GM19468 (cell line): ENCODE measurements around the gene PRPF40B.
"Not testable (repeated sequence)": the region's sequence is repeated elsewhere in the genome, so short reads cannot be mapped to it uniquely, and the experiment has no call there.

Experiments used
- ATAC-seq: cut with Tn5 transposase; IDR thresholded peaks from one replicate; pipeline ENCODE4 v1.9.1; 2021; ENCODE audit warnings: mild to moderate bottlenecking, moderate library complexity, moderate number of reproducible peaks; ENCODE audit not compliant: unreplicated experiment; ENCODE audit errors: extremely low read depth

Gene PRPF40B

DNA sequence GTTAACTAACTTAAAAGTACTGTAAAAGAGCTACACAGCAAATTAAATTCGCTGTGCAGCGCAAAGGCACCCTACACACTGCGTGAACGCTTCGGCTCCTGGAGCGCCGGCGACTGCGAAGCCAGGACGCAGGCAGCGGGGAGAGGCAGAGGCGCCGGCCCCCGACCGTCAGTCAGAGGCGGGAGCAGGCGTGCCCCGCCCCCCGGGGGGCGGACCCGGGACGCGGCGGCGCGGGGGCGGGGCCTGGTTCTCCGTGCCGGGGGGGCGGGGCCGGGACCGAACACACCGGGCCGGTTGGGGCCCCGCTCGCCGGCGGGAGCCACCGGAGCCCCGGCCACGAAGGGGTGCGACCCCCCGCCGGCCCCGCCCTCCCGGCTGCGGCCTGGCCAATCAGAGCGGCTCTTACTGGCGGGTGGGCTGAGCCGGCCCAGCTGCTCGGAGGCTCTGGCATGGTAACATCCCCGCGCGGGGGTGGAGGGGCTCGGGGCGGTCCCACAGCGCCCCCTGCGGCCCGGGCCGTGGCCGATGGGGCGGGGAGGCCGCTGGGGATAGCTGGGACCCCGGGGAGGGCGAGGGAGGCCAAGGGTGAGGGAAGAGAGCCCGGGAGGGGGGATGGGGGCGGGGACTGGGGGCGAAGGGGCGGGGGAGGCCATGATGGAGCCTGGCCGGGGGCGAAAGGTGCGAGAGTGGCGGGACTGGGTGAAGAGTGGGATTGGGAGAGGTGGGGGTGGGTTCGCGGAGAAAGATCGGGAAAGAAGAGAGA is at the start of gene PRPF40B:
Gene PRPF40B (plus strand): TSS at position 420 of the 763 bp plus-strand sequence. CDS start 30 bp downstream, at position 450.
- peak; percentile 51 for ATAC-seq

DNA sequence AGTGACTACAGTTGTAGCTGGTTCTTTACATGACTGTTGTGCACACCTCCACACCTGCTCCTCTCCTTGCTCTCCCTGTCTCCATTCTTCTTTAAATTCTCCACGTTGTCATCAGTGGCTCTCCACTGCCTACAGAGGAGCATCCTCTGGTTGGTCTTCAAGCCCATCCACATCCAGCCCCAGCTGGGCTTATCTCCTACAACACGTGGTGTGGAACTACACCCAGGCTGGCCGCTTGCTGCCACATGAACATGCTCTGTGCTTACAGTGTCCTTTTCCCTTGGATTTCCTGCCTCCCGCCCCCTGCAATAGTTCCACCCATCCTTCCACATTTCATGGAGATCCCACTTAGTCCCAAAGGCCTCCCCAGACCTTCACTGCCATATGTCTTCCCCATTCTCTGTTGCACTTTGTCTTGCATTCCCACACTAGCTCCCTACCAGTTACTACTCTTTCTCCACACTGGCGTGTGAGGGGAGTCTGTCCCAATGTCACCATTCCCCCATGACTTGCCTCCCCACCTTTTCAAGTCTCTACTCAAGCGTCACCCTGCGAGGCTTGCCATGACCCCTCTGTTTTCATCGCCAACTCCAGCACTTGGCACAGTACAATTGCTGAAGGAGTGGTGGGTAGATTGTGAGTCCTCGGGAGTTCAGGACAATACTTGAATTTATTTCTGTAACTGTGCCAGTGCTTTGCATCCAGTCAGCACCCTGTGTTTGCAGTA is 45.6 kb upstream of the PRPF40B start:
- ATAC-seq = no peak

DNA sequence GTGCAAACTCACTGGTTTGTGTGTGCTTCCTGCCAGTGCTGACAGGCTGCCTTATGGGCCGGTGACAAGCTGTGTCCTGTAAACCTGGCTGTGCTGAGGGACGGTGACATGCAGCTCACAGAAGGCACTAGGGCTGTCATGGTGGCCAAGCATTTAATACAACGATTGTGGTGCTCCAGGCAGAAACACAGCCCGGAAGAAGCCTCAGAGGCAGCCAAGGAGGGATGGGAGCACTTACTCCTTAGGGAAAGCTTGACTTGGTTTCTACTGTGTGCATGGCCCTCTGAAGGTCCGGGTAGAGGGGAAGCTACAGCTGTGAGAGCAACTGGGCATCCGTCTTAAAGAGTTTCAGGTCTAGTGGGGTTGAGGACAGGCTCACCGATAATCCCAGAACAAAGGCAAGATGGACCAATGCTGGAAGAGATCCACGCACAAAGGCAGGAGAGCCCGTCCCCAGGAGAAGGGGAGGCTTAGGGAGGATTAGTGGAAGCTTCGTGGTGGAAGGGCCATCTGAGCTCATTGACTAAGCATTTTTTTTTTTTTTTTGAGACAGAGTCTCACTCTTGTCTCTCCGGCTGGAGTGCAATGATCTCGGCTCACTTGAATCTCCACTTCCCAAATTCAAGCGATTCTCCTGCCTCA is 44.8 kb upstream of the PRPF40B start:
- ATAC-seq = no peak

GRCh38 chr12:49580572-49581535 is 42.5 kb upstream of the PRPF40B start:
- no peak for ATAC-seq

GRCh38 chr12:49582201-49582600 is 41.2 kb upstream of the PRPF40B start:
- ATAC-seq = no peak

DNA sequence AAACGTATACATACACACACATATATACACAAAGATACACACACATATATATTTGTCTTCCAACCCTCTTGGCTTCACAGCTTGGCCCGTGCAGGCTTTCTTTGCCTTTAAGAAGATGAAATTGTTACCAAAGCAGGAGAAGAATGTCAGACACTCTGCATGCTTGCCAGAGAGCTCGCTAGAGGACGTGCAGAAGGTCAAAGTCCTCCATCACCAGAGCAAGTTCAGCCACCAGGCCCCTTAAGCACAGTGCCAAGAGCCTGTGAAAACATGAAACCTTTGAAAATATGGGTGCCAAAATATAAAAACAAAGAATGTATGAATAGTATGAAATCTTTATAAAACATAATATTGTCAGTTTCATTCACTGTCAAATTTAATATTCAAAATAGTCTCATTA is 40.5 kb upstream of the PRPF40B start:
- no peak for ATAC-seq

DNA sequence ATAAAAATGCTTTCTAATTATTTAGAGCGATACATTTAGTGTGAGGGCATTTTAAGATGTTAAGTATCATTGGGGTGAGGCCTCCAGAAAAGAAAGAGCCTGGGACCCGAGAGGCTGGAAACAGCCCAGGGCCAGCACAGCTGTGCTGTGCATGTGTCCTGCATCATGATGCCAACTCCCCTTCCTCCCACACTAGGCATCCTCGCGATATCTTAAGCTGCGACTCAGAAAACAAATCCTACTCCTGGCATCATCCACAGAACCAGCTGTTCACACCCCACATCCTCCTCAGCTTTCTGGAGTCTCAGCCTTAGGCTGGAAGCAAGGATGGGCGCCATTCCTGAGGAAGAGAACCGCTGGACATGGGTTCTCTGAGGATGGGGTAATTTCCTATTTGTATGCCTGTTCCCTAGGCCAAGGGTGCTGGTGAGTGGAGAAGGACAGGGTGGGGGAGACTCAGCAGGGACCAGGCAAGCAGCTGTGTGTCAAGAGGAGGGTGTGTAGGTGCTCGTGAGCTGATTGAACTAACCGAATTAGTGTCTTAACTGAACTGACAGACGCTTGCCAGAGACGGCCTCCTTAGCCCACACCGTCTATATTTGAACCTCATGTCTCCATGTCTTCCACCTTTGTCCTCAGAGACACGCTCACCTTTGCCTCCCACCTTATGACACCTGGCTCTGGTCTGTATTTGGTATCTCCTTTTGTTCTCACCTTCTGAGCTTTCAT is 39.8 kb upstream of the PRPF40B start:
- ATAC-seq = no peak

- no peak for ATAC-seq
These were observed 38.8 kb upstream of the PRPF40B start for GRCh38 chr12:49584591-49584990.

DNA sequence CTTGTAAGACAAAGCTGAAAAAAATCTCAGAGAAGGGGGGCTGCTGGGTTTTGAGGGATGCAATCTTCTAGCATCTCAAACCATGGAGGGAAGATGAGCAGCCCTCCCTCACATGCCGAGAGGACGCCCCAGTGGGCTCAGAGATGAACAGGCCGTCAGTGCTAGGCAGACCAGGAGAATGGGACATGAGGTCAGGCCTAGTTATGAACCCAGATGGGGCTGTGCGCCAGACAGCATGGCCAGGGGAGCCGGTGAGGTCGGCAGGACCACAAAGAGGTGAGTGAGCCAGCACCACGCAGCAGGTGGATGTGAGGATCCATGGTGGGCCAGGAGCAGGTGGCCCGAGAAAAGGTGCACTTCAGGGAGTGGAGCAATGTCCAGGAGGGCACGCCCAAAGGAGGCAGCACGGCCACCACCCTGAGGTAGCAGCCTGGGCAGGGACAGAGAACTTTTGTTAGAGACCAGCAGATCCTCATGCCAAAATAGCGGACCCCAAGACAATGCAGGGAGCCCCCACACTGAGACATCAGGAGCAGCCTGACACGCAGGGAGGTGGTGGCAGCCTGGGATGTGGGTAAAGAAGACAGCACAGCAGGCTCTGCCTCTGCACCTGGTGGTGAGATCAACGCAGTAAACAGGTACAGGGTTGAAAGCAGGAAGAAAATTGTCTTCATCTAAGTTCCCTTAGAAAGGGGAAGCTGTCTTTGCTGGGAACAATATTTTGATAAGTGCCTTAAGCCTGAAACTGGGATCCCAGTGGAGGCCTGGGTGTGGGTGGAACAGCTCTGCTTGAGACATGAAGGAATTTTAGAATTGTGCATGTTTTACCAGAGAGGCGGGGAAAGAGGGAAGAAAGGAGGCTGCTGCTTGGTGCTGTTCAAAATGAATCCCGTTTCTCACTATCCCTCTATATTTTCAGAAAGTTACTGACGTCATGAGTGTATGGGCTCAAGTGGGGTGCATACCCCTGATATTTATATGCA is 37.6 kb upstream of the PRPF40B start:
- ATAC-seq = no peak

DNA sequence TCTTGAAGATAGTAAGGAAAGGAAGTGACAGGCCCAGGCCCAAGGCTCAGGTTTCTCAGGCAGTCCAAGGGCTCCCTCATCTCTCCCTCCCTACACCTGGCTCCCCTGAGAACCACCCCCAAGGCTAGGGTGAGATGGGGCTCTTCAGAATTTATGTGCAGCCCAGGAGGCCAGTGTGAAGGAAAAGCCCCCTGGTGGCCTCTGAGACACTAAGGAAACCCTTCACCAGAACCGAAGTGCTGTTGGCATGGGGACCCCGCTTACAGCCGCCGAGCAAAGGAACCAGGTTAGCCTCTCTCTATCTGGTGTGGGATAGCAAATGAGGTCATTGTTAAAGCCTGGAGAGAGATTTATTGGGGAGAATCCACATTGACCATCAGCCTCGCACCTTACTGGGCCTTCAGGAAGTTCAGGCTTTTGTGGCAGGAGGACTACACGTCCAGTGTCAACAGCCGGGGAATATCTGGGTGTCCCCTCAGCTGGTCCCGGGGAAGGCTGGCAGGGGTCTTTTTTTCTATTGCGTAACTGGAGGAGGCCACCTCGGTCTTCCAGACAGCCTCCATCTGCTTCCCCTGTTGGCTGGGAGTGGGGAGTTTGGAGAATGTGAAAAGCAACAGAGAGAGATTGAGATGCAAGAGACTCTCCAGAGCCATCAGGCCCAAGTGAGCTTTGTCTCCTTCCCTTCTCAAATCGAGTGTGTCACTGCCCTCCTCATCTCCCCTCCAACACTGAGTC is 36.0 kb upstream of the PRPF40B start:
- no peak for ATAC-seq

- no peak for ATAC-seq
These were observed 35.1 kb upstream of the PRPF40B start for GRCh38 chr12:49588281-49588680.

DNA sequence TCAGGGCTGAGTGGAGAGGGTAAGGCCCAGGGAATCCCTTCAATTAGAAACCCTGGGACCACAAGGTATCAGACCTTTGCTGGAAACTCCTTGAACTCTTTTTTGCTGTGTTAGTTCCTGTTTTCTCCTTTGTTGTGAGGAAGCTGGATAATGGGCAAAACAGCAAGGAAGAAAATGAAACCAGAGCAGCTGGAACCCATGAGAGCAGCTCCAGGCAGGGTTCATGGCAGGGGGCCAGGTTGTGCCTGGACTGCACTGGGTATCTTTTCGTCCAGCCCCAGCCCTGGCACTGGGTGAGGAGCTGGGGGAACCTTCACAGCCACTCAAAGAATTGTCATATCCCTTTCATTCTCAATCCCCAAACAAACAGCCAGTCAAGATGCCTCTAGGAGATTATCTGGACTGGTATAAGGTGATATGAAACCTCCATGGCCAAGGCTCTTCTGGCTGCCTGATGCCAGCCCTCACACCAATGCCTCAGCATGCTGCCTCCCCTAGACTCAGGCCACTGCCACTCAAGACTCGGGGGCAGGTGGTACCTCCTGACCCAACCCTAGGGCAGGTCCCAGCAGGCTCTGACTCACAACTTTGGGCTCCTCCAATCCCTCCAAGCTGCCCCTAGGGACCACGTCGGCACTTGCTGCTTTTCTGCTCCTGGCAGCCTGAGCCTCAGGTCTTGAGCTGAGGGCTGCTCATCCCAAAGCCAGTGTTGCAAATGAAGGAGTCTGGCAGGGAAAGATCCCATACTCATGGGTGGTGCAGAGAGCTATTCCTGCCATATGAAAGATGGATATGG is 34.4 kb upstream of the PRPF40B start:
- no peak for ATAC-seq

- ATAC-seq = no peak
These were observed 24.8 kb upstream of the PRPF40B start for GRCh38 chr12:49598527-49598926.

DNA sequence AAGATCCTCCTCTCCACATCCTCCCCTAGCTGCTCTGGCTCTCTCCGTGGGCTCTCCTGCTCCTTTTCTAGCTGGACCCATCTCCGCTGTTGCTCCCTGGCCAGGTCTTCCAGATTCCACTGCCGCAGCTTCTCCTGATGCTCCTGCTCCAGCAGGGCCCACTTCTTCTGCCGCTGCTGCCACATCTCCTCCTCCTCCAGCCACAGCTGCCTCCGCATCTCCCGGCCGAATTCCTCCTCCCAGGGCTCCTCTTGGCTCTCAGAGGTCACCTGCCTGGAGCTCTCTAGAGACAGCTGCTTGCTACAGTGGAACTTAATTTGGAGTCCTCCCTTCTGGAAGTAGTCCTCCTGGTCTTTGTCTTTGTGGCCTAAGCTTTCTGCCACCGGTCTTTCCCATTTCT is 23.4 kb upstream of the PRPF40B start:
- no peak for ATAC-seq

- ATAC-seq = no peak
These were observed 19.6 kb upstream of the PRPF40B start for GRCh38 chr12:49603721-49604120.

GRCh38 chr12:49604856-49605255 is 18.5 kb upstream of the PRPF40B start:
- no peak for ATAC-seq

DNA sequence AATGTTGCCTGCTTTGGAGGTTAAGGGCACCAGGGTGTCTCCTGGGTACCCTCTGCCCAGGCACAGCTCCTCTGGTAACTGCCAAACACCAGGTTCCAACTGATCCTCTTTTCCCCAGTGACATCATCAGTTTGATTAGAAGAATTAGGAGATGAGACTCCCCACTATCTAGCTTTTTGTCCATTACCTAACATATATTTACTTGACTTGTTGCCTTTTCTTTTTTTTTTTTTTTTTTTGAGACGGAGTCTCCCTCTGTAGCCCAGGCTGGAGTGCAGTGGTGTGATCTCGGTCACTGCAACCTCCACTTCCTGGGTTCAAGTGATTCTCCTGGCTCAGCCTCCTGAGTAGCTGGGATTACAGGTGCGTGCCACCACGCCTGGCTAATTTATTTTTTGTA is 17.8 kb upstream of the PRPF40B start, which contains the start of gene FAM186B:
Gene FAM186B (minus strand): TSS at position 101 of the 400 bp plus-strand sequence. CDS start 162 bp downstream, outside the sequence.
- not testable (repeated sequence) for ATAC-seq
